GM23338 (cell line): Measurements from ENCODE around the gene GIPC1. TPM values are rescaled to one million over a fixed set of nuclear protein-coding genes. Genes with fewer than 3 reads are reported as not detected.

Experiments used
- ATAC-seq: fragments of 200-7000 bp; cut with Tn5 transposase; 3 replicates; pipeline ENCODE4 v1.9.1; 2020
- DNase-seq: peaks from one replicate; pipeline ENCODE4 v3.0.0-alpha.2; 2015; ENCODE audit warnings: low spot score
- H2AFZ ChIP-seq: fragments of 200-600 bp; sonication (generic); 2 replicates; pipeline ENCODE4 v1.8.0; 2016; ENCODE audit warnings: antibody characterized with exemption, mild to moderate bottlenecking, moderate library complexity
- H3F3A ChIP-seq: fragments of 200-600 bp; sonication (generic); replicated peaks from 2 replicates; pipeline ENCODE4 v1.8.0; 2017; ENCODE audit warnings: antibody characterized with exemption, mixed run types, low read depth
- H3K27ac ChIP-seq: fragments of 200-600 bp; sonication (generic); 2 replicates; pipeline ENCODE4 v1.6.1; 2016; ENCODE audit warnings: low read depth
- H3K27me3 ChIP-seq: fragments of 200-600 bp; sonication (generic); 2 replicates; pipeline ENCODE4 v1.8.0; 2016; ENCODE audit warnings: mild to moderate bottlenecking, mixed run types, moderate library complexity; ENCODE audit not compliant: insufficient read depth
- H3K36me3 ChIP-seq: fragments of 200-600 bp; sonication (generic); 2 replicates; pipeline ENCODE4 v1.8.0; 2016; ENCODE audit warnings: mild to moderate bottlenecking; ENCODE audit not compliant: insufficient read depth
- H3K4me1 ChIP-seq: fragments of 200-600 bp; sonication (generic); 2 replicates; pipeline ENCODE4 v1.8.0; 2016; ENCODE audit warnings: mild to moderate bottlenecking, moderate library complexity; ENCODE audit not compliant: insufficient read depth
- H3K4me2 ChIP-seq: fragments of 200-600 bp; sonication (generic); 2 replicates; pipeline ENCODE4 v1.7.1; 2017; ENCODE audit warnings: mixed run types
- H3K4me3 ChIP-seq: fragments of 200-600 bp; sonication (generic); 2 replicates; pipeline ENCODE4 v1.6.1; 2016; ENCODE audit warnings: mixed run types
- H3K79me2 ChIP-seq: fragments of 200-600 bp; sonication (generic); replicated peaks from 2 replicates; pipeline ENCODE4 v1.8.0; 2017; ENCODE audit warnings: mild to moderate bottlenecking; ENCODE audit not compliant: insufficient read depth
- H3K9me2 ChIP-seq: fragments of 200-600 bp; sonication (generic); 2 replicates; pipeline ENCODE4 v1.8.0; 2017; ENCODE audit not compliant: insufficient read depth
- H4K20me1 ChIP-seq: fragments of 200-600 bp; sonication (generic); replicated peaks from 2 replicates; pipeline ENCODE4 v1.8.0; 2017; ENCODE audit warnings: mild to moderate bottlenecking; ENCODE audit not compliant: insufficient read depth
- H3K27ac Mint-ChIP-seq: 2 replicates; pipeline ENCODE4 v1.8.0; 2020; ENCODE audit warnings: inconsistent platforms, mild to moderate bottlenecking, moderate library complexity, mixed read lengths
- H3K27me3 Mint-ChIP-seq: 3 replicates; pipeline ENCODE4 v1.8.0; 2022; ENCODE audit warnings: low read depth, mild to moderate bottlenecking, moderate library complexity, mixed read lengths, inconsistent platforms; ENCODE audit not compliant: insufficient read depth, poor library complexity
- H3K36me3 Mint-ChIP-seq: 3 replicates; pipeline ENCODE4 v1.8.0; 2021; ENCODE audit warnings: low read depth, mild to moderate bottlenecking, inconsistent platforms, moderate library complexity, mixed read lengths
- H3K4me1 Mint-ChIP-seq: 3 replicates; pipeline ENCODE4 v1.8.0; 2020; ENCODE audit warnings: mild to moderate bottlenecking, inconsistent platforms, mixed read lengths
- H3K4me3 Mint-ChIP-seq: 3 replicates; pipeline ENCODE4 v1.8.0; 2021; ENCODE audit warnings: moderate library complexity, mild to moderate bottlenecking, inconsistent platforms, mixed read lengths
- H3K9me3 Mint-ChIP-seq: 3 replicates; pipeline ENCODE4 v1.8.0; 2020; ENCODE audit warnings: moderate library complexity, mild to moderate bottlenecking, inconsistent platforms, mixed read lengths
- CREB1 ChIP-seq: fragments of 250-450 bp; sonication (Bioruptor Pico); IDR thresholded peaks from 2 replicates; pipeline ENCODE4 v1.5.0; 2020; ENCODE audit warnings: low read depth, mild to moderate bottlenecking, moderate library complexity
- CTCF ChIP-seq, 2 experiments: fragments of 200-600 bp in 1 of 2; sonication (generic) in 1 of 2; conservative IDR thresholded peaks; 2 replicates each; pipeline versions ENCODE4 v1.5.1 to v1.6.1; 2016 to 2017; ENCODE audit warnings: antibody characterized with exemption in 2 of 2, low read depth in 2 of 2, mild to moderate bottlenecking in 2 of 2, moderate library complexity in 1 of 2
- ETS1 ChIP-seq: IDR thresholded peaks from 2 replicates; pipeline ENCODE4 v1.6.1; 2016; ENCODE audit warnings: antibody characterized with exemption
- NANOG ChIP-seq: IDR thresholded peaks from 2 replicates; pipeline ENCODE4 v1.6.1; 2016; ENCODE audit warnings: antibody characterized with exemption, borderline replicate concordance
- REST ChIP-seq: IDR thresholded peaks from one replicate; pipeline ENCODE4 v1.6.1; 2018; ENCODE audit warnings: antibody characterized with exemption; ENCODE audit not compliant: unreplicated experiment
- polyA plus RNA-seq: library from polyadenylated mRNA; unstranded; fragments of >200 nt; fragmentation: Nextera tagmentation; extraction: Ambion mirVana; gene quantifications from 2 replicates; pipeline ENCODE4 v1.2.1, GENCODE V29; 2016
- total RNA-seq: library from RNA; depleted of rRNA; stranded (reverse); fragments of >200 nt; shearing (Covaris generic); gene quantifications from 2 replicates; pipeline ENCODE4 v1.2.3, GENCODE V29; 2014

The GIPC1 gene
- total and polyA plus RNA-seq, 2 experiments from 2014 or later: 51.6 to 106 TPM

GRCh38 chr19:14435320-14436050 is 60.4 kb downstream of the GIPC1 start (continued):
- no peak for TF ChIP-seq REST

- Histone ChIP-seq H3K4me3 (peak overlapping the region; percentile 70), H3K4me1 (peaks cover 12% of the 10 kb centered on the region; the same call in 1 of the 2 replicates), H3K27me3 (no peaks in the 10 kb centered on the region; the same call in 1 of the 2 replicates), H2AFZ (no peak overlapping the region), H3K27ac (no peak overlapping the region), H4K20me1 (peaks cover 6% of the 10 kb centered on the region), H3K79me2 (peaks cover 54% of the 10 kb centered on the region), H3K9me2 (no peaks in the 10 kb centered on the region), H3F3A (peaks cover 12% of the 10 kb centered on the region; the same call in 1 of the 2 replicates), H3K36me3 (no peaks in the 10 kb centered on the region), H3K4me2 (peak overlapping the region; percentile 84)
- no peaks in the 10 kb centered on the region; the same call in 1 of the 3 replicates for H3K36me3 Mint-ChIP-seq
- no peak overlapping the region for H3K27ac Mint-ChIP-seq
- DNase-seq: no peak
- TF ChIP-seq ETS1 (no peak), CTCF (conservative IDR thresholded peaks at IDR 0.05; ENCODE audit: low read depth in 2 of 2) (no peak), NANOG (no peak), CREB1 (CRISPR knock-in tag) (no peak)
- H3K4me1 Mint-ChIP-seq: peaks cover 13% of the 10 kb centered on the region; the same call in 2 of the 3 replicates
- ATAC-seq: no peak
- H3K4me3 Mint-ChIP-seq: peak overlapping the region; percentile 71
- peaks cover 20% of the 10 kb centered on the region for H3K27me3 Mint-ChIP-seq
- H3K9me3 Mint-ChIP-seq: 0 out of 3 replicates have a peak, but pooled peaks cover 4% of the 10 kb centered on the region
Measured at GRCh38 chr19:14434543-14435319, 61.2 kb downstream of the GIPC1 start.
